Measurements from ENCODE around the gene CLEC18A. TPM values are rescaled to one million over a fixed set of nuclear protein-coding genes. Genes with fewer than 3 reads are reported as not detected.

Gene CLEC18A
- total RNA-seq, 1 donor from 2014 or later: 1.1 TPM

- H3K4me1 Mint-ChIP-seq (ENCODE audit: unreplicated experiment): peaks cover 48% of the 10 kb centered on the region
- H3K27me3 Mint-ChIP-seq (ENCODE audit: unreplicated experiment): no peaks in the 10 kb centered on the region
- no peak for TF ChIP-seq CTCF (IDR thresholded peaks at IDR 0.05)
- H3K4me3 Mint-ChIP-seq (ENCODE audit: unreplicated experiment): no peak overlapping the region
- H3K36me3 Mint-ChIP-seq (ENCODE audit: unreplicated experiment): peaks cover 16% of the 10 kb centered on the region
- H3K9me3 Mint-ChIP-seq (ENCODE audit: unreplicated experiment): no peaks in the 10 kb centered on the region
- DNase-seq (ENCODE audit: extremely low spot score, unreplicated experiment): no peak
- no peak overlapping the region for H3K27ac Mint-ChIP-seq (ENCODE audit: unreplicated experiment)
Observed at GRCh38 chr16:69929480-69929879, 21.7 kb upstream of the CLEC18A start.

- TF ChIP-seq CTCF (IDR thresholded peaks at IDR 0.05): peak; percentile 83
- no peak for DNase-seq (ENCODE audit: extremely low spot score, unreplicated experiment)
- H3K4me1 Mint-ChIP-seq (ENCODE audit: unreplicated experiment): peaks cover 41% of the 10 kb centered on the region
- no peak overlapping the region for H3K27ac Mint-ChIP-seq (ENCODE audit: unreplicated experiment)
- H3K27me3 Mint-ChIP-seq (ENCODE audit: unreplicated experiment): no peaks in the 10 kb centered on the region
- H3K9me3 Mint-ChIP-seq (ENCODE audit: unreplicated experiment): no peaks in the 10 kb centered on the region
- H3K4me3 Mint-ChIP-seq (ENCODE audit: unreplicated experiment): no peak overlapping the region
- peaks cover 18% of the 10 kb centered on the region for H3K36me3 Mint-ChIP-seq (ENCODE audit: unreplicated experiment)
Observed at GRCh38 chr16:69930117-69930776, 20.9 kb upstream of the CLEC18A start.

- H3K27ac Mint-ChIP-seq (ENCODE audit: unreplicated experiment): no peak overlapping the region
- H3K36me3 Mint-ChIP-seq (ENCODE audit: unreplicated experiment): peaks cover 21% of the 10 kb centered on the region
- H3K4me3 Mint-ChIP-seq (ENCODE audit: unreplicated experiment): no peak overlapping the region
- H3K4me1 Mint-ChIP-seq (ENCODE audit: unreplicated experiment): peaks cover 27% of the 10 kb centered on the region
- no peaks in the 10 kb centered on the region for H3K9me3 Mint-ChIP-seq (ENCODE audit: unreplicated experiment)
- H3K27me3 Mint-ChIP-seq (ENCODE audit: unreplicated experiment): no peaks in the 10 kb centered on the region
- TF ChIP-seq CTCF (IDR thresholded peaks at IDR 0.05): no peak
- no peak for DNase-seq (ENCODE audit: extremely low spot score, unreplicated experiment)
Observed at GRCh38 chr16:69931631-69932030, 19.5 kb upstream of the CLEC18A start.

GRCh38 chr16:69932228-69932627 lies 18.9 kb upstream of the CLEC18A start:
- no peak for TF ChIP-seq CTCF (IDR thresholded peaks at IDR 0.05)
- H3K36me3 Mint-ChIP-seq (ENCODE audit: unreplicated experiment): peaks cover 26% of the 10 kb centered on the region
- H3K9me3 Mint-ChIP-seq (ENCODE audit: unreplicated experiment): no peaks in the 10 kb centered on the region
- H3K4me1 Mint-ChIP-seq (ENCODE audit: unreplicated experiment): peaks cover 21% of the 10 kb centered on the region
- no peak overlapping the region for H3K27ac Mint-ChIP-seq (ENCODE audit: unreplicated experiment)
- H3K27me3 Mint-ChIP-seq (ENCODE audit: unreplicated experiment): no peaks in the 10 kb centered on the region
- no peak for DNase-seq (ENCODE audit: extremely low spot score, unreplicated experiment)
- H3K4me3 Mint-ChIP-seq (ENCODE audit: unreplicated experiment): no peak overlapping the region

- Mint-ChIP-seq H3K36me3 (ENCODE audit: unreplicated experiment) (peaks cover 31% of the 10 kb centered on the region), H3K27me3 (ENCODE audit: unreplicated experiment) (no peaks in the 10 kb centered on the region), H3K27ac (ENCODE audit: unreplicated experiment) (no peak overlapping the region), H3K4me1 (ENCODE audit: unreplicated experiment) (peaks cover 15% of the 10 kb centered on the region), H3K4me3 (ENCODE audit: unreplicated experiment) (no peak overlapping the region), H3K9me3 (ENCODE audit: unreplicated experiment) (no peaks in the 10 kb centered on the region)
- DNase-seq (ENCODE audit: extremely low spot score, unreplicated experiment): no peak
- no peak for TF ChIP-seq CTCF (IDR thresholded peaks at IDR 0.05)
Observed at GRCh38 chr16:69932691-69933392, 18.3 kb upstream of the CLEC18A start.
